Measurements from ENCODE around the gene ASXL1.

The ASXL1 gene

GRCh38 chr20:32457479-32457986 lies 99.4 kb downstream of the ASXL1 start:
- Histone ChIP-seq H3K27ac (ENCODE audit: poor library complexity, severe bottlenecking) (no peak overlapping the region), H3K4me3 (ENCODE audit: severe bottlenecking) (peak overlapping the region; percentile 18), H3K4me1 (ENCODE audit: insufficient read depth, poor library complexity, severe bottlenecking) (no peaks in the 10 kb centered on the region)

DNA sequence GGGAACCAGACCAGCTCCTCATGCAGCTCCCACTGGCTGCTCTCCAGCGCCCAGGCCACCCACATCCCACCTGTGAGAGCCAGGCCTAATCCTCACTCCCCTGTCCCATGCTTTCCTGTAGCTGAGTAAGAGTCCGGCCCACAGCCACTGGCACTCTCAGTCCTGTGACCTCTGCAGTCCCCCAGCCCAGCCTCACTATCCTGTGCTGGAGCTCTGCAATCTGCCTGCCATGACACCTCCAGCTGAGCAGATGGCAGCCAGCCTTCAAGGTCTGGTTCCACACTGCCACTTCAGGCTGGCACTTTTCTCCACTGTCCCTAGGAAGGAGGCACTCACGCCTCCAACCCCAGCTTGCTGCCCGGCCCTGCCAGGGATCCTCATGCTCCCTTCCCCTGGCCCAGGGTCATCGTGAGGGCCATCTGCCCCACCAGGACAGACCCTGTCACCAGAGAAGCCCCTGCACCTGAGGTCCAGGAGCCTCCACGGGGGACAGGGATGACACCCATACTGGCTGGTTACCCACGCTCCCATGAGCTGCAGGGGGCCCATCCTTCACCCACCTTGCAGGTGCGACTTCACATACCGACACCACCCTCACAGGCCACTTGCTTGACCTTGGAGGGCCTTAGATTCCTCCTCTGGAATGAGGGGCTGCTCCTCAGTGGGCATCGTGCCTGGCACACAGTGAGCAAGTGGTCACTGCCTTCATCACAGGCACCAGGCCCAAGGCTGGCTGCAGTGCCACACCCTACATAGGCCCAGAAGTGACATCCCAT lies 100.1 kb downstream of the ASXL1 start:
- no peaks in the 10 kb centered on the region for H3K9me3 ChIP-seq (ENCODE audit: severe bottlenecking)
- ATAC-seq (ENCODE audit: low read depth): no peak; the same call in 2 of the 3 replicates
- no peaks in the 10 kb centered on the region for H3K36me3 ChIP-seq (ENCODE audit: low read depth)
- TF ChIP-seq, protein P1, sequence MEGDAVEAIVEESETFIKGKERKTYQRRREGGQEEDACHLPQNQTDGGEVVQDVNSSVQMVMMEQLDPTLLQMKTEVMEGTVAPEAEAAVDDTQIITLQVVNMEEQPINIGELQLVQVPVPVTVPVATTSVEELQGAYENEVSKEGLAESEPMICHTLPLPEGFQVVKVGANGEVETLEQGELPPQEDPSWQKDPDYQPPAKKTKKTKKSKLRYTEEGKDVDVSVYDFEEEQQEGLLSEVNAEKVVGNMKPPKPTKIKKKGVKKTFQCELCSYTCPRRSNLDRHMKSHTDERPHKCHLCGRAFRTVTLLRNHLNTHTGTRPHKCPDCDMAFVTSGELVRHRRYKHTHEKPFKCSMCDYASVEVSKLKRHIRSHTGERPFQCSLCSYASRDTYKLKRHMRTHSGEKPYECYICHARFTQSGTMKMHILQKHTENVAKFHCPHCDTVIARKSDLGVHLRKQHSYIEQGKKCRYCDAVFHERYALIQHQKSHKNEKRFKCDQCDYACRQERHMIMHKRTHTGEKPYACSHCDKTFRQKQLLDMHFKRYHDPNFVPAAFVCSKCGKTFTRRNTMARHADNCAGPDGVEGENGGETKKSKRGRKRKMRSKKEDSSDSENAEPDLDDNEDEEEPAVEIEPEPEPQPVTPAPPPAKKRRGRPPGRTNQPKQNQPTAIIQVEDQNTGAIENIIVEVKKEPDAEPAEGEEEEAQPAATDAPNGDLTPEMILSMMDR (IDR thresholded peaks at IDR 0.05; ENCODE audit: poor library complexity, severe bottlenecking): no peak
- no peak overlapping the region for H3K4me3 ChIP-seq (ENCODE audit: severe bottlenecking)
- no peaks in the 10 kb centered on the region for H3K4me1 ChIP-seq (ENCODE audit: insufficient read depth, poor library complexity, severe bottlenecking)
- peak; percentile 82 for DNase-seq (ENCODE audit: low spot score)
- H3K27me3 ChIP-seq (ENCODE audit: insufficient read depth, poor library complexity, severe bottlenecking): no peaks in the 10 kb centered on the region
- no peak overlapping the region for H3K27ac ChIP-seq (ENCODE audit: poor library complexity, severe bottlenecking)

More at GRCh38 chr20:32457479-32457986, 99.4 kb downstream of the ASXL1 start:
- peak; percentile 83 for DNase-seq (ENCODE audit: low spot score)
- no peaks in the 10 kb centered on the region for H3K9me3 ChIP-seq (ENCODE audit: severe bottlenecking)
- no peaks in the 10 kb centered on the region for H3K36me3 ChIP-seq (ENCODE audit: low read depth)
- H3K27me3 ChIP-seq (ENCODE audit: insufficient read depth, poor library complexity, severe bottlenecking): no peaks in the 10 kb centered on the region
- TF ChIP-seq, protein P1 (IDR thresholded peaks at IDR 0.05; ENCODE audit: poor library complexity, severe bottlenecking): no peak
- ATAC-seq (ENCODE audit: low read depth): peak; percentile 74

GRCh38 chr20:32458837-32459220 lies 100.7 kb downstream of the ASXL1 start:
- TF ChIP-seq, protein P1 (IDR thresholded peaks at IDR 0.05; ENCODE audit: poor library complexity, severe bottlenecking): no peak
- H3K4me3 ChIP-seq (ENCODE audit: severe bottlenecking): no peak overlapping the region
- DNase-seq (ENCODE audit: low spot score): peak; percentile 83
- ATAC-seq (ENCODE audit: low read depth): no peak
- no peaks in the 10 kb centered on the region for H3K36me3 ChIP-seq (ENCODE audit: low read depth)
- no peaks in the 10 kb centered on the region for H3K9me3 ChIP-seq (ENCODE audit: severe bottlenecking)
- H3K27me3 ChIP-seq (ENCODE audit: insufficient read depth, poor library complexity, severe bottlenecking): no peaks in the 10 kb centered on the region
- H3K4me1 ChIP-seq (ENCODE audit: insufficient read depth, poor library complexity, severe bottlenecking): no peaks in the 10 kb centered on the region
- no peak overlapping the region for H3K27ac ChIP-seq (ENCODE audit: poor library complexity, severe bottlenecking)

DNA sequence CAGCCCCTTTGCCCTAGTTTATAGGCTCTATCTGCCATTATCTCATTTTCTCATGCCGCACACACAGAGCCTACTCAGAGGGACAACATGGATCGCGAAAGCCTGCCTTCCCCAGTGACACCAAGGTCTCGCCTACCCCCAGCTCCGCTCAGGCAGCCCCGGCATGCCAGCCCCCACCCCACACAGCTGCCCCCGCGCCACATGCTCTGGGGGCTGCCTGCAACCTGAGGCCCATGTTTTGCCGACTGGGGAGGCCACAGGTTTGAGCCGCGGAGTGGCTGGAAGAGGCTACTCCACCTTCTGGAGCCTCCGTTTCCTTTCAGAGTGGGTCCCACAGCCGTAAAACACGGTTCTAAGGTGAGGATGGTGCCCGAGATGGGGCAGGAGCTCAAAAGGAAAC lies 102.1 kb downstream of the ASXL1 start:
- no peak overlapping the region for H3K27ac ChIP-seq (ENCODE audit: poor library complexity, severe bottlenecking)
- TF ChIP-seq, protein P1 (IDR thresholded peaks at IDR 0.05; ENCODE audit: poor library complexity, severe bottlenecking): no peak
- ATAC-seq (ENCODE audit: low read depth): no peak
- DNase-seq (ENCODE audit: low spot score): no peak
- no peak overlapping the region for H3K4me3 ChIP-seq (ENCODE audit: severe bottlenecking)
- H3K36me3 ChIP-seq (ENCODE audit: low read depth): no peaks in the 10 kb centered on the region
- no peaks in the 10 kb centered on the region for H3K9me3 ChIP-seq (ENCODE audit: severe bottlenecking)
- H3K27me3 ChIP-seq (ENCODE audit: insufficient read depth, poor library complexity, severe bottlenecking): no peaks in the 10 kb centered on the region
- H3K4me1 ChIP-seq (ENCODE audit: insufficient read depth, poor library complexity, severe bottlenecking): no peaks in the 10 kb centered on the region

Data from RWPE2 (cell line).